Stimulated activated CD4-positive, alpha-beta T cell treated with anti-CD3 and anti-CD28 coated beads, Interleukin-12 subunit alpha, Interleukin-12 subunit beta, amount 100 ng/mL, for 24 hours (primary cell): ENCODE data around the gene SUSD3.
"Not testable (repeated sequence)": the region's sequence is repeated elsewhere in the genome, so short reads cannot be mapped to it uniquely, and the experiment has no call there.

Source experiments
- DNase-seq, 2 experiments: peaks; one replicate each; pipeline ENCODE4 v3.0.0-alpha.2; 2020; ENCODE audit warnings: low read depth in 2 of 2

SUSD3 gene

DNA sequence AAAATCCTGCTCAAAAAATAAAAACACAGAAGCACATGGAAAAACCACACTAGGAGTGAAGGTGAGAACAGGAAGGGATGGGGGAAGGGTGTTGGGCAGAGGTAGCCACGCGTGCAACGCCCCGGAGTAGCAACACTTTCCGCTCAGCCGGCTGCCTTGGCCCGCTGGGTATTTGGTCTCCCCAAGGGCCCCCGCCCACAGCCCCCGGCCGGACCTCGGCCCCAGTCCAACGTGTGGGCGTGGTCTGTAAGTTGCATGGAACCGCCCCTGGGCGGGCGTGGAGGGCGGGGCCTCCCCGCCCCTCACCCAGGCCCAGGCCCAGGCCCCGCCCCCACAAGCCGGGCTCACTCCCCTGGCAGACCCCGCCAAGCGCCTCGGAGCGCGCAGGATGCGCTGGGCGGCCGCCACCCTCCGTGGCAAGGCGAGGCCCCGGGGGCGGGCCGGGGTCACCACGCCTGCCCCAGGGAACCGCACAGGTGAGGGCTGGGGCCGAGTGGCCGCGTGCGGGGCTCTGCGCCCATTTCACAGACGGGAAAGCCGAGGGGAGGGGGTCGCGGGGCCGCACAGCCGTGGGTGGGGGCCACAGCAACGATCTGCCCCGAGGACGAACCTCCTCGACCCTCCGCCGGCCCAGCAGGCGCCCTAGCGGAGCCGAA lies at the start of gene SUSD3:
Gene SUSD3, plus strand, starts transcription at position 347 of the 656 bp plus-strand sequence. Its CDS starts 42 bp downstream, at position 389.
- peak; percentile 34 to 54 for DNase-seq

DNA sequence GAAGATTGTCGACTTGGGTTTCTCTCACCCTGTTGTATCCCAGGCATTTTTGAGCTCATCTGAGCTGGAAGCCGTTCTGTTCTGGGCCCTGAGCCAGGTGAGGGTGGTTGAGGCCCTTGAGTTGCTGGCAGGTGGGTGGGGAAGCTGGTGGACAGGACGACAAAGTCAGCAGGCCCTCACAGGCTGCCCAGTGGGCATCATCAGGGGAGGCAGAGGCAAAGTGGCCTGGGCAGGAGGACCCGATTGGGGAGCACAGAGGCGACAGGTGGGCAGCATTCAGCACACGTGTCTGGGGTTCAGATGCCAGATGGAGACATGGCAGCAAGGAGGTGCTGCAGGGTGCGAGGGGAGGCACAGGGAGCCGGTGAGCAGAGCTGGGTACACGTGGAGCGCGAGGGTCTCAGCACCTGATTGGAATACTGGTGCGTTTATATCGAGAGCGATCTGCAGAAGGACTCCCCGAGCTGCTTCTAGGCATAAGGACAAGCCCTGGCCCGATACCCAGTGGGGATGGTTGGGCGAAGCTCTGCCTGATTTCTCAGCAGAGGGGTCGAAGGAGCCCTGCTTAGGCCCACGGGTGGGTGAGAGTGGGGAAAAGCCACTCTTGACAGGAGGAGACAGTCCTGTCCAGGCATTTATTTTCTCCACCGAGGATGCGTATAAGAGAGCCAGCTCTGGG lies 49.0 kb upstream of the SUSD3 start:
- DNase-seq, result no peak

DNA sequence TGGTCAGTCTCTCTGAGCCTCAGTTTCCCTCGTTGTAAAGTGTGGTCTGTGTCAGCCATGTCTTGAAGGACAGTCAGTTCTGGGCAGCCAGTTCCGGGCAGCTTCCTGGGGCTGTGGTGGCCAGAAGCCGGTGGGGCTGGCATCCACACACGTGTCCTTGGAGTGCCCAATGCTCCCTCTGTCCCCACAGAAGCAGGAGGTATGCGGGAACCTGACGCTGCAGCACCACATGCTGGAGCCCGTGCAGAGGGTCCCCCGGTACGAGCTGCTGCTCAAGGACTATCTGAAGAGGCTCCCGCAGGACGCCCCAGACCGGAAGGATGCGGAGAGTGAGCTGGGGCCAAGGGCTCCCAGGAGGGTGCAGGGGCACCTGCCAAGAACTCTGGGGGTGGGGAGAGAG lies 48.4 kb upstream of the SUSD3 start:
- no peak for DNase-seq

DNA sequence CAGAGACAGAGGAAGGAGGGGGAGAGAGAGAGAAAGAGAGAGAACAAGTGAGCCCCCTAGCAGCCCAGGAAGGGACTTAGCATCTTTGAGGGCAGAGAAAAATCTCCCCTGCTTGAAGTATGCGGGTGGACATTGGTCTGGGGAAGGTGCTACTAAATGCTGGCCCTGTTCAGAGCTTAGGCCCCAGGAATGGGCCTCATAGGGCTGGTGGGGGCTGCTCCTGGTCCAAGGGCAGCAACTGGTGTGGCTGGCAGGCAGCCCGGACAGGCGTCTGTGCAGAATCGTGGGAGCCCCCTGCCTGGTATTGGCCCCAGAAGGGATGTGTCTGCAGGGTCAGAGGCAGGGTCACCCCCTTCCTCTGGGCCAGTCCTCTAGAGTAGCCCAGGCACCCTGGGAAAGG lies 47.8 kb upstream of the SUSD3 start:
- no peak for DNase-seq

DNA sequence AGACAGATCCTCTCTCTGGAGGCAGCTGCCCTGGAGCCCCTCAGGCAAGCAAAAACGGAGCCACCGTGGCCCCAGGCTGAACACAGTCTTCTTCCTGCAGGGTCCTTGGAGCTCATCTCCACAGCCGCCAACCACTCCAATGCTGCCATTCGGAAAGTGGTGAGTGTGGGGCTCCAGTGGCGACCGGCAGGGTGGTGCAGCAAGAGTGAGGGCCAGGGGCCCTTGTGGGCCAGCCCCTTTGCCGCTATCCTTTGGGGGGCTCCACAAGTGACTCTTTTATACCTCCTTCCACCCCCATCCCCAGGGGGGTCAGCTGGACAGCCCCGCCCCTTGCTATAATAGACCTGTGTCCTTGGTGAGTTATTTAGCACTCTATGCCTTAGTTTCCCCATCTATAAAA lies 47.4 kb upstream of the SUSD3 start:
- DNase-seq, result no peak

DNA sequence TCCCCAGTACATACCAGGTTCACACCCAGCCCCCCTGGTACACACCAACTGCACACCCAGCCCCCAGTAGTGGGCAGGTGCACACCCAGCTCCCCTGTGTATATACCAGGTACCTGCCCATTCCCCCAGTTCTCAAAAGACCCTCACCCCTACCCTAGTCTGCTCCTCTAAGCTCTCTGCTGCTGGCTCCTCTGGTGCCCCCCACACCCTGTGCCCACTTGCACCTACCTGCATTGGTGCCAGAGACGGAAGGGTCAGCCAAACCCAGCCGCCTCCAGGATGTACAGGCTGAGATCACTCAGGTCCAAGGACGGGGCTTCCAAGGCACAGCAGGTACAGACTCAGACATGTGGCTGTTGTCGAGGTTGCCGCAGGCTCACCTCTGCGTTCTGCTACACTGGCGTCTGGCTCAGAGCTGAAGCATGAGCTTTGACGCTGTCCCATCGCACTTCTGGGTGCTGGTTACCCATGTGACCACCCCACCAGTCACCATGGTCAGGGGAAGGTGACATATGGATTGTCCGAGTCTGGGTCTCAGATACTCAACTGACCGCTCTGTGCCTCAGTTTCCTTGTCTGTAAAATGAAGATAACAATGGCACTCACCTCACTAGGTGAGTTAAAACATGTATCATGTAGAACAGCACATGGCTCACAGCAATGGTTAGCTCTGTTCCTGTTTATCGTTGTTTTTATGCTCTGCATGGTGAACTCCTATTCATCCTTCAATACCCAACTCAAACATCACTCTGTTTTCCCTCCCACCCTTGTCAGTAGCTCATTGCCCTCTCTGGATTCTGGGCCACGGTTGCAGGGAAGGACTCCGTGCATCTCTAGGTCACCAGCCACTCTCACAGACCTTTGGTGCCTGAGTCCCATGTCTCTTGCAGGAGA lies 45.3 kb upstream of the SUSD3 start:
- DNase-seq, result no peak

DNA sequence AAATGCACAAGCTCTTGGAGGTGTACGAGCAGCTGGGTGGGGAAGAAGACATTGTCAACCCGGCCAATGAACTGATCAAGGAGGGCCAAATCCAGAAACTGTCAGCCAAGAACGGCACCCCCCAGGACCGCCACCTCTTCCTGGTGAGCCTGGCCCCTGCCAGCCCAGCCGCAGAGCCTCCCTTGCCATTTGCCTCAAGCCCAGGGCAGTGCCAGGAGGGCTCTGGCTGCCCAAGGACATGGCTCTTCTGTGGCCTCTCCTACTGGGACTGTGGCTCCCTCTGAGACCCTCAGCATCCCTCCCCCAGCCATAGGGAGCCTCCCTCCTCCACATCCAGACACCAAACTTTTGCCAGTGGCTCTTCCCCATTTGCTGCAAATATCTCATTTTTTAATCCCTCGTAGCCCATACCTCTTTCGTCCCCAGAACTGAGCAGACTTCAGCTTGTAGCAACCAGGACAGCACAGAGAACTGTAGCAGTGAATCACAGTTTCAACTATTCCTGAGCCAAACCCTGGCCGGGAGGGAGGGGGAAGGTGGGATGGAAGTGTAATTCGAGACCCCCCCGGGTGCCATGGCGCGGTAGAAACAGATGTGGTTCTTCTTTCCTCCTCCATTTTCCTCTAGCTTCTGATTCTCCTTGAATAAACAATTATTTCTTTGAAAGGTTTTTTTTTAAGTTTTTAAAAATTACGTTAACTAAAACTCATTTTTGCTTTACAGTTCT lies 44.5 kb upstream of the SUSD3 start:
- DNase-seq, result no peak

DNA sequence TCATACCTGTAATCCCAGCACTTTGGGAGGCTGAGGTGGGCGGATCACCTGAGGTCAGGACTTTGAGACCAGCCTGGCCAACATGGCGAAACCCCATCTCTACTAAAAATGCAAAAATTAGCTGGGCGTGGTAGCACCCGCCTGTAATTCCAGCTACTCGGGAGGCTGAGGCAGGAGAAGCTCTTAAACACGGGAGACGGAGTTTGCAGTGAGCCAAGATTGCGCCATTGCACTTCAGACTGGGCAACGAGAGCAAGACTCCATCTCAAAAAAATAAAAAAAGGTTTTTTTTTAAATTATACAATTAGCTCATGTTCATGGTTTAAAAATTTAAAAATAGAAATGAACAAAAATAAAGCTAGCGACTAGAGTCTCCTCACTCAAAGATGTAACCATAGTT lies 43.3 kb upstream of the SUSD3 start:
- not testable (repeated sequence) for DNase-seq

DNA sequence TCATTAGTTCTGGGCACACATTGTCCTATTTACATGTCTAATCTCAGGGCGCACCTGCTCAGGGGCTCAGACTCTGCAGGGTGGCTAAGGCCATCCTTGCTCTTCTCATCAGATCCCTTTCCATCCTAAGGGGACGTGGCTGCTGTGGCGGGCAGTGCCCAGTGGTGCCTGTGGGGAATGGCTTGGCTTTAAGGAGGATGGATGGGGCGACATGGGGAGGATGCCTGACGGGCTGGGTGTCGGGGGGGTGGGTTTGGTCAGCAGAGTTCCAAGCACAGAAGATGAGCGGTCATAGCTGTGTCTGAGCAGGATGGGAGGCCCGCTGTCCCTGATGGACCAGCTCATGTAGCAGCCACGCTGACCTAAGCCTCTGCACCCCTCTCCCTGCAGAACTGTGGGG lies 40.9 kb upstream of the SUSD3 start:
- no peak for DNase-seq

DNA sequence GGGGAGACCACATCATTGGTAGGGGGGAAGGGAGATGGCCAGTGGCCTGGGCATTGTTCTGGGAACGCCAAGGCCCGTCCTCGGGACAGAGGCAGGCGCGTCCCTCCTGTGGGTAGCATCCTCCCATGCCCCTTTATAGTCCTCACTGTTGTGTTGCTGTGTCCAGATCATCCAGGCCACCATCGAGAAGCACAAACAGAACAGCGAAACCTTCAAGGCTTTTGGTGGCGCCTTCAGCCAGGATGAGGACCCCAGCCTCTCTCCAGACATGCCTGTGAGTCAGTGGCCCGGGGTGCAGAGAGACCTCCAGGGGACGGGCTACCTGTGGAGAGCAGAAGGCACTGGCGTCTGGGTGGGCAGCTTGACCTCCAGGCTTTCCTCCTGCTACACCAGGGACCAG lies 38.4 kb upstream of the SUSD3 start:
- no peak for DNase-seq

DNA sequence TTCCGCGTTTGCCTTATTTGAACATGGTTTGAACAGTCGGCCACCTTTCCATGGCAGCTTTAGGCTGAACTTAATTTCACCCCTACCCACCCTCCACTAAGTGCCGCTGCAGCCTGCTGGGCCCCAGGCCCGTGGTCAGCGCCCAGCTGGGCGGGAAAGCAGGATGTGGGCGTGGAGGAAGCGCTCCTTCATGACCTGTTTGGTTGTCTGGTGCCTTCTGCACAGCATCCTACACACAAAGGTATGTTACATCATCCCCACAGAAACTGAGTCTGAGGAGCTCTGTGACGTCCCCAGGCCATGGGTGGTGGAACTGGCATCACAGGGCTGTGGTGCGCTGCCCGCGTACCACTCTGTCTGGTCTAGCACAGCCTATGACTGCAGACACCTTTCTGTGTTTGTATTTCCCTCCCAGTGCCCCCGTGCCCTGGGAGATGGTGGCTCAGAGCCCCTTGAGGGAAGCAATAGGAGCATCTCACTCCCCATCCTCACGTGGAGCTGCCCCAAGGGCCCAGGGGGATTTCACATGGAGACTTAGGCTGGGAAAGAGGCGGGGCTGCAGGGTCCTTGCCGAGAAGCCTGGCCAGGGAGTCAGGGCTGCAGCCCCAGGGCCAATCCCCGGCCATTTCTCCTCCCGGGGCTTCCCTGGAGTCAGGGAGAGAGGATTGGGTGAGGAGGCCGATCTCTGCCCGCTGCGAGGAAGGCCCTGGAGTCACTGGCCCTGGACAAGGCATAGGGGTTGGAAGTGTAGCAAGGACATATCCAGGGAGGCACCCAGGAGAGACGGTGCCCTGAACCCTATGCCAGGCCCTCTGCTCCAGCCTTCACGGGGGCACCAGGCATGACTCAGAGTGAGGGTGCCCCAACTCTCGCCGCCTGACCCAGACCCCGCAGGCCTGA lies 37.5 kb upstream of the SUSD3 start:
- no peak for DNase-seq

DNA sequence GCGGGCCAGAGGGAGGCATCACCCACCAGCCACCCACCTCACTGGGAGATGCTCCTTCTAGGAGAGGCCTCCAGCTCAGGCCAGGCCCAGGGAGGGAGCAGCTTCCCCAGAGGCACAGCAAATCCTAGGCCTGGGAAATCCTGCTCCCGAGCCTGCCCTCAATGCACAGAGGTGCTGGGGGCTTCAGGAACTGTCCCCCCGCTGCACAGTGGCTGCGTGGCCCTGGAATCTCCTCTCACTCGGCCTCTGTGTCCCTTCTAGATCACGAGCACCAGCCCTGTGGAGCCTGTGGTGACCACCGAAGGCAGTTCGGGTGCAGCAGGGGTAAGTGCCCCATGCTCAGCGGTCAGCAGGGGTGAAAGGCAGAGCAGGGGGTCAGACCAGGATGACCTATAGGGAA lies 36.4 kb upstream of the SUSD3 start:
- no peak for DNase-seq

DNA sequence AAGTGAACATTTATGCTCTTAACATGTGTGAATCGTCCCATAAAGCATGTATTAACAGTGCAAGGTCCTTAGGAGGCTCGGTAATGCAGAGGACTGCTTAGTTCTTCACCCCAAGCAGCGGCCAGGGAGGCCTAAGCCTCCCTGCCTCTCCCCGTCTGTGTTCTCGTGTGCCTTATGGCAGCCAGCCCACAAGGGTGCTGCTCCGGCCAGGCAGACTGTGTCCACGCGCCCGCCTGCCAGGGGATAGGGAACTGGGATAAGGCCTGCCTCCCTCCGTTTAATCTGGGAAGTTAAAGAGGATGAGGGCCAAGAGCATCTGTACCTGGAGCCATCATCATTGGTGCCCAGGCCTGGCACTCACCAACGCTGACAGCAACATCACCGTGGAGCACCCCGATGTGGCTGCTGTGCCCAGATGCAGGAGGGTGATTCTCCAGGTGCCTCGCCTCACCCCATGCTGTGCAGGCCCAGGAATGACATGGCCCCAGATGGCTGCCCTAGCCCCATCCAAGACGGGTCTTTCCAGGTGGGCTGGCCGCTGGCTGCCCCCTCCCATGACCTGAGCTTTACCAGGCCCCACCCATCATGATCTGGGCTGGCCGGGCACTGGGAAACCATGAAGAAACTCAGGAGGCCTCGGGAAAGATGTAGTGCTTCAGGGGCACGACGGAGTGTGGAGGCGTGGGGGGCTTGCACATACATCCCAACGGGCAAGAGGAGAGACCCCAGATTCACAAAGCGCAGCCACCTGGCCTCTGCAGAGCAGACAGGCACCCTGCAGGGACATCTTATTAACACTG lies 35.6 kb upstream of the SUSD3 start:
- DNase-seq, result no peak

DNA sequence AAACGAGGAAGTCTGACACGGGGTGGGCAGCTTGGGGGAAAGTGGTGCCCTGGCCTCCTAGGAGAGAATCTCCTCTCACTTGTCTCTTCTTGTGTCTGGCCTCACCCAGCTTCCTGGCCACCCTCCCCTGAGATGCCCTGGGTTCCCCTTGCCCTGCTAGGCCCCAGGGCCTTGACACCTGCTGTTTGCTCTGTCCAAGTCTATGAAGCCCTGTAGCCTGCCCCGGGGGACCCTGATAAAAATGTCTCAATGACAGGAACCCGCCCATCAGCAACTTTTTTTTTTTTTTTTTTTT lies 35.0 kb upstream of the SUSD3 start:
- DNase-seq, result no peak

DNA sequence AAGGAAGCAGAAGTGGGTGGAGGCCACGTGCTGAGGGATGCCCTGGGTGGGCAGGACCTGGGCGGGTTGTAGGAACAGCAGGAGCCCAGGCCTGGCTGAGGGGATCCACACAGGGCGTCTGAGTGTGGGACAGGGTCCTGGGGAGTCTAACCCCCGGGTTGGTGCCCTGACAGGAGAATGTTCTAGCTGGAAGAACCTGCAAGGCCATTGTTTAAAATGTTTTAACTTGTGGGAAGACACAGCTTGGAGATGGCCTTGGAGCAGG lies 33.9 kb upstream of the SUSD3 start:
- no peak for DNase-seq

DNA sequence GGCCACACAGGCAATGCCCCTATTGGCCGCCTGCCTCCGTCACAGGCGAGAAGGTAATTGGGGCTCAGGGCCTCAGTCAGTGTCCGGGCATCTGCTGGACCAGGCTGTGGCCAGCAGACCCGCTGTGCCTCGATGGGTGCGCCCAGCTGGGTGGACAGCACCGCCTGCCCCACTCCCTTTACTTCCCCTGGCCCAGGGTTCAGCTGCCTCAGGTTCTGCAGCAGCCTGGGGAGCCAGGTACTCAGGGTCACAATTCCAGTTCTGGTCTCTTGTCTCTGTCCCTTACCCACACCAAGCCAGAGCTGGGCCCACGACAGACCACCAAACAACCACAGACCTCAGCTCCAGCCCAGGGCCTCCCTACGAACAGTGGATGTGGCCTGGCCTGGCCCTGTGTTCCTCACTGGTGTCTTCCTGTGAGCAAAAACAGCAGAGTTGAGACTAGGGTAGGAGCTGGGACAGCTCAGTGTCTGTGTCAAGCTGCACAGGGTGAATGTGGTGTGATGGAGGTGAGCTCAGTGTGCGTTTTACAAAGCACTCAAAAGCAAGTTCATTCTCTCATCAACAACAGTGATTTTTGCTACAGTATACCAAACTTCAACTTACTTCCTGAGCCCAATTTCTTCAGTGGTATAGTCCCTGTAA lies 33.4 kb upstream of the SUSD3 start:
- DNase-seq, result no peak

DNA sequence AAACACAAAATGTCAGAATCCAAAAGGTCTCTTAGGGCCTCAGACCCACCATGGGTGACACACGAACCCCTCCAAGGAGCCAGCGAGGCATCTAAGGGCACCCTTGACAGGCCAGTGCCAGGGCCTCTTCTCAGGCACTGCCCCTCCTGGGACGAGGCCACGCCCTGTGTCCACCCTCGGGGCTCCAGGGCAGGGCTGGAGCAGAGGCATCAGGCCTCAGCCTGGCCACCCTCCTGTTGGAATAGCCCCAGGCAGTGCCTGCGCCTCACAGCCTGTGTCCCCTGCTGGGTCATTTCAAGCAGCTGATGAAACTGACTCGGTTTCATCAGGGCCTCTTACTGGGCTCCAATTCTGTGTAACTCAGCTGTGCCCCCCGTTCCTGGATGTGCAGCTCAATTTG lies 32.8 kb upstream of the SUSD3 start:
- DNase-seq, result no peak

DNA sequence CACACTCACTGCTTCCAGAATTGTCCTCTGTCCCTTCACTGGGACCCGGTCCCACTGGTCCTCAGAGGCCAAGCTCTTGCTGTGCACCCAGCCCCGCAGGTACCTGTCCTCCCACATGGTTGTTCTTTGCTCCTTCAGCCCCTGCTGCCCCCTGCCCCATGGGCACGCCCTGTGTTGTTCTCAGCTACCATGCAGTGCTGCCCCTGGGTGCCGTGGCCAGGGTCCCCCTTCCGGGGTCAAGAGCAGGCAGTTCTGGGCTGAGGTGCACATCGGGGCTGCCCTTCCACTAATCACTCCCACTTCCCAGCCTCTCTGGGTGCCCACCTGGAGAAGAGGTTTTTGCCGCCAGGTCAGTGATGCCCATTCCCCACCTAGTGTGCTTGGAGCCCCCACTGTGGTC lies 31.9 kb upstream of the SUSD3 start:
- DNase-seq, result no peak

DNA sequence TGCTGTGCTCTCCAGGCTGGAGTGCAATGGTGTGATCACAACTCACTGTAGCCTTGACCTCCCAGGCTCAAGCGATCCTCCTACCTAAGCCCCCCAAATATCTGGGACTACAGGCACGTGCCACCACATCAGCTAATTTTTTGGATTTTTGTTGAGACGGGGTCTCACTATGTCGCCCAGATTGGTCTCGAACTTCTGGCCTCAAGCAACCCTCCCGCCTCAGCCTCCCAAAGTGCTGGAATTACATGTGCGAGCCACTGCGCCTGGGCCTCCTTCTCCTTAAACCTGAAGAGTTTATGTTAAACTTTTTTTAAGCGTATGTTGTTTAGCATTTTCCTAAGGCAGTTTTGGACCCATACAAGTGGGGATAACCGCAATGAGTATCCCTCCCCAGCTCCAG lies 30.8 kb upstream of the SUSD3 start:
- no peak for DNase-seq

DNA sequence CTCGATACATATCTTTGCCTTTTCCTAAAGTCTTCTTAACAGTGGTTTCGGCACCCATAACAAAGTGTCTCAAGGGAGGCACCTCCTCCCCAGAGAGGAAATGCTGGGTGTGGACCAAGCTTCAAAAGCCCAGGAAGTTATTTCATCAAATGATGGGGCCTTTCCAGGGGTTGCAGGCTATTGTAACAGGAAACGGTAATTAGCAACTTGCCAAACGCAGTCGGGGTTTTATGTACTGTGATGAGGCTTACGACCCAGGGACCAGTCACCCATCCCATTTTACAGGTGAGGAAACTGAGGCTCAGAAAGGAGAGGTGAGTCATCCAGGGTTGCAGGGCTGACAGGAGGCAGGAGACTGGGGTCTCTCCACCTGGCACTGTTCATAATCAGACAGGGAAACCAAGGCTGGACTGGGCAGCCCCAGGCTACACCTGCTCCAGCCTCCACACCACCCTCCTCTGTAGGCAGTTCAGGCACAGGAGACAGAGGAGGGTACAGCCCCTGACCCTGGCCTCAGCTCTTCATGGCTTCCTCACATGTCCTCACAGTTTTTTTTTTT lies 30.0 kb upstream of the SUSD3 start:
- peak; percentile 29 to 31 for DNase-seq
